Endothelial cell of umbilical vein (primary cell): Measurements from ENCODE around the gene GAS7. TPM values are rescaled to one million over a fixed set of nuclear protein-coding genes. Genes with fewer than 3 reads are reported as not detected.

Experiments used
- BruUV-seq: library from RNA; stranded (reverse); fragments of 400-500 nt; replicated peaks from 2 replicates; lab custom pipeline; 2021; lab: Mats Ljungman, UMichigan
- CTCF ChIA-PET: fragments of 300-600, 350-600 bp; sonication (Branson Sonifier 250); formaldehyde crosslinking; loops from one replicate; lab custom pipeline; 2021; ENCODE audit warnings: antibody characterized with exemption, inconsistent platforms; lab: Charles Lee
- POLR2A ChIA-PET: fragments of 300-600, 350-600 bp; sonication (Branson Sonifier 250); formaldehyde crosslinking; loops from one replicate; lab custom pipeline; 2021; ENCODE audit warnings: antibody characterized with exemption, inconsistent platforms; lab: Charles Lee
- DNase-seq: peaks from one replicate; pipeline ENCODE4 v3.0.0-alpha.2; 2011; ENCODE audit warnings: low read depth, low spot score
- FAIRE-seq: peaks from 2 replicates; lab custom pipeline; 2011; peaks lifted over from hg19 to GRCh38; lab: Jason Lieb, UNC
- H2AFZ ChIP-seq: 2 replicates; pipeline ENCODE4 v1.6.0; 2012; ENCODE audit warnings: low read depth, low read length, control low read depth, inconsistent platforms
- H3K27ac ChIP-seq: 2 replicates; pipeline ENCODE4 v1.5.1; 2011; ENCODE audit warnings: low read depth, mild to moderate bottlenecking, control low read depth, low read length, moderate library complexity; ENCODE audit not compliant: insufficient read depth
- H3K27me3 ChIP-seq, 2 experiments: 2 replicates each; pipeline versions ENCODE4 v1.6.0 to v1.6.1; 2011; ENCODE audit warnings: low read length in 2 of 2, mixed read lengths in 1 of 2; ENCODE audit not compliant: control insufficient read depth in 2 of 2, insufficient read depth in 2 of 2
- H3K36me3 ChIP-seq, 2 experiments: 2 replicates in 1 of 2; 3 replicates in 1 of 2; pipeline ENCODE4 v1.5.1; 2011; ENCODE audit warnings: low read length in 2 of 2, mild to moderate bottlenecking in 1 of 2, moderate library complexity in 1 of 2; ENCODE audit not compliant: control insufficient read depth in 2 of 2, insufficient read depth in 2 of 2; ENCODE audit errors: extremely low read depth in 1 of 2
- H3K4me1 ChIP-seq: 3 replicates; pipeline ENCODE4 v1.5.1; 2011; ENCODE audit warnings: mild to moderate bottlenecking, low read length; ENCODE audit not compliant: control insufficient read depth, insufficient read depth; ENCODE audit errors: extremely low read depth
- H3K4me2 ChIP-seq: 2 replicates; pipeline ENCODE4 v1.6.1; 2011; ENCODE audit warnings: low read length, control low read depth, mixed read lengths; ENCODE audit not compliant: insufficient read depth
- H3K4me3 ChIP-seq, 3 experiments: fragments of 200-600 bp in 1 of 3; sonication (generic), shearing (Covaris generic) in 1 of 3; replicated peaks in 1 of 3; 2 replicates each; pipeline ENCODE4 v1.5.1; 2011 to 2016; ENCODE audit warnings: control low read depth in 3 of 3, low read length in 3 of 3, mild to moderate bottlenecking in 2 of 3, inconsistent platforms in 1 of 3, low read depth in 1 of 3, moderate library complexity in 1 of 3; ENCODE audit not compliant: insufficient read depth in 1 of 3
- H3K79me2 ChIP-seq: 2 replicates; pipeline ENCODE4 v1.6.0; 2012; ENCODE audit warnings: low read length, inconsistent platforms; ENCODE audit not compliant: control insufficient read depth, insufficient read depth
- H3K9ac ChIP-seq: replicated peaks from 2 replicates; pipeline ENCODE3; 2011; ENCODE audit warnings: low read length, control low read depth; ENCODE audit not compliant: insufficient read depth; ENCODE audit errors: extremely low read depth
- H3K9me1 ChIP-seq: replicated peaks from 3 replicates; pipeline ENCODE4 v1.6.0; 2011; ENCODE audit warnings: mild to moderate bottlenecking, low read length; ENCODE audit not compliant: control insufficient read depth, insufficient read depth; ENCODE audit errors: extremely low read depth
- H3K9me3 ChIP-seq: replicated peaks from 2 replicates; pipeline ENCODE4 v1.5.1; 2012; ENCODE audit warnings: low read length, inconsistent platforms; ENCODE audit not compliant: control insufficient read depth, insufficient read depth
- H4K20me1 ChIP-seq: replicated peaks from 2 replicates; pipeline ENCODE3; 2011; ENCODE audit warnings: mild to moderate bottlenecking, low read length; ENCODE audit not compliant: control insufficient read depth, insufficient read depth; ENCODE audit errors: extremely low read depth
- CTCF ChIP-seq, 2 donors: IDR thresholded peaks; 1 replicate in 1 of 2; 2 replicates in 1 of 2; pipeline ENCODE4 v1.5.1; 2011; ENCODE audit warnings: low read length in 2 of 2, mild to moderate bottlenecking in 2 of 2, moderate library complexity in 2 of 2, control low read depth in 1 of 2, inconsistent platforms in 1 of 2, low read depth in 1 of 2; ENCODE audit not compliant: insufficient read depth in 1 of 2; ENCODE audit errors: extremely low read depth in 1 of 2
- EZH2 ChIP-seq: IDR thresholded peaks from 2 replicates; pipeline ENCODE4 v1.6.1; 2012; ENCODE audit warnings: borderline replicate concordance, low read depth, mild to moderate bottlenecking, moderate library complexity, low read length, inconsistent platforms; ENCODE audit not compliant: severe bottlenecking
- FOS ChIP-seq: IDR thresholded peaks from 2 replicates; pipeline ENCODE4 v1.6.1; 2011; ENCODE audit warnings: mild to moderate bottlenecking, low read length, moderate library complexity, borderline replicate concordance; ENCODE audit not compliant: insufficient read depth
- GATA2 ChIP-seq: IDR thresholded peaks from 2 replicates; pipeline ENCODE4 v1.7.0; 2011; ENCODE audit warnings: low read depth, mild to moderate bottlenecking, moderate library complexity, mixed read lengths, low read length; ENCODE audit not compliant: insufficient read length, insufficient read depth
- JUN ChIP-seq: IDR thresholded peaks from 2 replicates; pipeline ENCODE4 v1.6.1; 2011; ENCODE audit warnings: borderline replicate concordance, low read depth; ENCODE audit not compliant: insufficient read length, insufficient read depth
- MAX ChIP-seq: IDR thresholded peaks from 2 replicates; pipeline ENCODE4 v1.6.1; 2011; ENCODE audit not compliant: insufficient read depth, insufficient read length
- MYC ChIP-seq: IDR thresholded peaks from one replicate; pipeline ENCODE4 v1.6.1; 2011; ENCODE audit warnings: mild to moderate bottlenecking, low read depth, low read length
- POLR2A ChIP-seq: IDR thresholded peaks from 2 replicates; pipeline ENCODE4 v1.6.1; 2012; ENCODE audit warnings: low read depth, mild to moderate bottlenecking, control low read depth, low read length
- POLR2AphosphoS5 ChIP-seq: IDR thresholded peaks from 2 replicates; pipeline ENCODE4 v1.6.1; 2012; ENCODE audit warnings: low read depth, mild to moderate bottlenecking, control low read depth, low read length, moderate library complexity; ENCODE audit not compliant: insufficient read depth
- dilution Hi-C: fragments of 300-500 bp; cut with MboI; formaldehyde crosslinking; loops from one replicate; pipeline ENCODE4 v1.15.0; 2019; ENCODE audit warnings: low sequenced_read_pairs; ENCODE audit not compliant: extremely low pct_ligation_motif_present
- intact Hi-C: fragments of 100-400 bp; cut with micrococcal nuclease; formaldehyde crosslinking; loops from one replicate; pipeline ENCODE4 v1.10.0; 2022
- polyA plus RNA-seq, 4 experiments: library from polyadenylated mRNA; depleted of rRNA in 3 of 4; stranded (reverse) in 3 of 4; unstranded in 1 of 4; fragments of >200 nt; gene quantifications; 2 replicates each; pipeline versions ENCODE4 v1.2.1 to v1.2.3, GENCODE V29; 2011 to 2012; ENCODE audit warnings: missing spikeins in 1 of 4
- total RNA-seq: library from RNA; stranded (reverse); gene quantifications from 2 replicates; pipeline ENCODE4 v1.2.3, GENCODE V29; 2021

Gene GAS7
- total and polyA plus RNA-seq, 2 donors (not counting 3 experiments of a cell fraction or from before 2014, with no cell fraction given): not detected

DNA sequence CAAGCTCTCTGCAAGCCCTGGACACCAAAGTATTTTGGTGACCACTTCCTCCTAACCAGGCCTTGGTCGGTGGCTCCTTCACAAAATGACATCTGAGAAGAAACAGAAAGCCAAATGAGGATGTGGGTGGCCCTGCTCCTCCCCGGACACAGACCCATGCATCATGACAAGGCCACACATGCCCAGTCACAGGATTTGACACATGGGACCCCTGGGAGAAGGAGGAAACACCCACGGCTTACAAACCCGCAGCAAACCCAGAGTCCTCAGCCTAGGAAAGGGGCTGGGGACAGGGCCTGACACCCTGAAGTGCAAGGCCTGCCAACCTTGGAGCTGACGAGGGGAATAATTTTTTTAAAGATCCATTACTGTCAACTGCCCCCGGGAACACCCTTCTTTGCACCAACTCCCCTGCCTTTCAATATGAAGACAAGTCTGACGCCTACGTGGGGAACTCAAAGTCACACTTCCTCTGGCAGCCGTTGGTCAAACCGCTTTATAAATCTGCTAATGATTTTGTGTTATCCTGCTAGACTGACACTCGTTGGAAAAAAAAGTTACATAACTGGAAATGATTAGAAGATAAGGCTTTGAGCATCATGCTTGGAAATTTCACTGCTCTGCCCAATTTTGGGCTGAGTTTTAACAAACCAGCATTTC lies 41.3 kb downstream of the GAS7 start:
- no peak for FAIRE-seq
- no peak overlapping the region for H3K4me2 ChIP-seq
- no peaks in the 10 kb centered on the region for H3K36me3 ChIP-seq
- dilution Hi-C loops: no loop called here
- no peak overlapping the region for H3K4me3 ChIP-seq
- CTCF ChIA-PET: no interaction called here
- H3K9me3 ChIP-seq: no peaks in the 10 kb centered on the region
- BruUV-seq: no TSS peak
- TF ChIP-seq EZH2: no peak
- no peak for TF ChIP-seq MAX
- no peak for TF ChIP-seq GATA2
- TF ChIP-seq POLR2A: no peak
- TF ChIP-seq CTCF (IDR thresholded peaks at IDR 0.05; ENCODE audit: extremely low read depth in 1 of 2, insufficient read depth in 1 of 2, low read depth in 1 of 2, low read length in 2 of 2): no peak
- TF ChIP-seq JUN: no peak
- TF ChIP-seq POLR2AphosphoS5: no peak
- TF ChIP-seq MYC: no peak
- no peak for TF ChIP-seq FOS
- intact Hi-C loops: no loop called here
- H3K9ac ChIP-seq: no peak overlapping the region
- no peaks in the 10 kb centered on the region for H3K9me1 ChIP-seq
- H3K27me3 ChIP-seq: no peaks in the 10 kb centered on the region
- POLR2A ChIA-PET: no interaction called here
- H3K4me1 ChIP-seq: no peaks in the 10 kb centered on the region
- no peak overlapping the region for H3K27ac ChIP-seq
- no peak for DNase-seq
- no peaks in the 10 kb centered on the region for H4K20me1 ChIP-seq
- no peaks in the 10 kb centered on the region for H3K79me2 ChIP-seq
- no peak overlapping the region for H2AFZ ChIP-seq
